SK-N-SH (cell line): Measurements from ENCODE around the gene TMTC4. TPM values are rescaled to one million over a fixed set of nuclear protein-coding genes. Genes with fewer than 3 reads are reported as not detected.
A peak's percentile ranks its signal among the peaks of the same experiment; 100 is the strongest.

Source experiments
- CTCF ChIA-PET: fragments of 300-600, 350-600 bp; formaldehyde crosslinking; extraction: SDS; loops from one replicate; lab custom pipeline; 2021; lab: Yijun Ruan, JAX
- POLR2A ChIA-PET: fragments of 350-600 bp; sonication (Branson Sonifier 250); formaldehyde crosslinking; extraction: SDS; loops from one replicate; lab custom pipeline; 2020; ENCODE audit warnings: antibody characterized with exemption, inconsistent platforms; lab: Yijun Ruan, JAX
- DNase-seq: peaks from one replicate; pipeline ENCODE4 v3.0.0; 2012
- H2AFZ ChIP-seq: fragments of 200-600 bp; sonication (generic); 2 replicates; pipeline ENCODE4 v1.8.1; 2016; ENCODE audit warnings: antibody characterized with exemption, mild to moderate bottlenecking, low read depth
- H3F3A ChIP-seq: fragments of 200-600 bp; sonication (generic); replicated peaks from 2 replicates; pipeline ENCODE3; 2016; ENCODE audit warnings: antibody characterized with exemption, mild to moderate bottlenecking; ENCODE audit not compliant: insufficient read depth
- H3K27ac ChIP-seq, 2 experiments: fragments of 200-500 bp in 1 of 2; fragments of 200-600 bp in 1 of 2; sonication (Bioruptor generic) in 1 of 2; sonication (generic), shearing (Covaris generic) in 1 of 2; 2 replicates each; pipeline versions ENCODE4 v1.5.1 to v1.6.1; 2014 to 2016; ENCODE audit warnings: low read depth in 2 of 2, inconsistent platforms in 1 of 2, low read length in 1 of 2, mild to moderate bottlenecking in 1 of 2, mixed read lengths in 1 of 2
- H3K27me3 ChIP-seq: fragments of 200-600 bp; sonication (generic), shearing (Covaris generic); 2 replicates; pipeline ENCODE4 v1.6.1; 2016; ENCODE audit warnings: mixed run types; ENCODE audit not compliant: insufficient read depth
- H3K36me3 ChIP-seq, 2 experiments: fragments of 200-500 bp in 1 of 2; fragments of 200-600 bp in 1 of 2; sonication (Bioruptor generic) in 1 of 2; sonication (generic) in 1 of 2; replicated peaks in 1 of 2; 2 replicates each; pipeline versions ENCODE3 to v1.5.1; 2014 to 2016; ENCODE audit warnings: low read length in 1 of 2, mild to moderate bottlenecking in 1 of 2; ENCODE audit not compliant: insufficient read depth in 2 of 2, control insufficient read depth in 1 of 2
- H3K4me1 ChIP-seq, 2 experiments: fragments of 200-500 bp in 1 of 2; fragments of 200-600 bp in 1 of 2; sonication (Bioruptor generic) in 1 of 2; sonication (generic), shearing (Covaris generic) in 1 of 2; 2 replicates each; pipeline versions ENCODE4 v1.5.1 to v1.6.1; 2014 to 2016; ENCODE audit warnings: low read depth in 1 of 2, low read length in 1 of 2, mixed run types in 1 of 2; ENCODE audit not compliant: insufficient read depth in 2 of 2, control insufficient read depth in 1 of 2
- H3K4me2 ChIP-seq: fragments of 200-600 bp; sonication (generic), shearing (Covaris generic); 2 replicates; pipeline ENCODE4 v1.6.1; 2017; ENCODE audit warnings: mixed run types
- H3K4me3 ChIP-seq, 2 experiments: fragments of 200-500 bp in 1 of 2; fragments of 200-600 bp in 1 of 2; sonication (Bioruptor generic) in 1 of 2; sonication (generic), shearing (Covaris generic) in 1 of 2; 2 replicates each; pipeline versions ENCODE4 v1.5.1 to v1.8.1; 2014 to 2016; ENCODE audit warnings: low read depth in 2 of 2, inconsistent platforms in 1 of 2, low read length in 1 of 2, mild to moderate bottlenecking in 1 of 2, mixed read lengths in 1 of 2, moderate library complexity in 1 of 2
- H3K79me2 ChIP-seq: fragments of 200-600 bp; sonication (generic); 2 replicates; pipeline ENCODE4 v1.8.1; 2017; ENCODE audit warnings: mild to moderate bottlenecking; ENCODE audit not compliant: insufficient read depth
- H3K9ac ChIP-seq: fragments of 200-600 bp; sonication (generic); 2 replicates; pipeline ENCODE4 v1.6.1; 2017; ENCODE audit warnings: mixed run types
- H3K9me2 ChIP-seq: fragments of 200-600 bp; sonication (generic); 2 replicates; pipeline ENCODE4 v1.6.1; 2017; ENCODE audit warnings: mixed run types
- H3K9me3 ChIP-seq: fragments of 200-600 bp; sonication (generic); 2 replicates; pipeline ENCODE4 v1.6.1; 2017; ENCODE audit warnings: mixed run types, mild to moderate bottlenecking, moderate library complexity
- H4K20me1 ChIP-seq: fragments of 200-600 bp; sonication (generic); 2 replicates; pipeline ENCODE4 v1.6.1; 2017; ENCODE audit warnings: mild to moderate bottlenecking, mixed run types; ENCODE audit not compliant: insufficient read depth
- CHD2 ChIP-seq: fragments of 150-350 bp; IDR thresholded peaks from 2 replicates; pipeline ENCODE4 v1.6.1; 2018; ENCODE audit warnings: low read length; ENCODE audit not compliant: partially characterized antibody
- ELF1 ChIP-seq: IDR thresholded peaks from 2 replicates; pipeline ENCODE4 v1.4.0; 2012
- EP300 ChIP-seq, 2 experiments: IDR thresholded peaks; 2 replicates each; pipeline versions ENCODE4 v1.4.0 to v1.6.1; 2012; ENCODE audit warnings: borderline replicate concordance in 1 of 2, low read depth in 1 of 2, low read length in 1 of 2
- FOSL2 ChIP-seq: IDR thresholded peaks from 2 replicates; pipeline ENCODE4 v1.4.0; 2012; ENCODE audit warnings: low read depth, mild to moderate bottlenecking, moderate library complexity, borderline replicate concordance
- GATA2 ChIP-seq: sonication (generic); formaldehyde crosslinking; IDR thresholded peaks from 2 replicates; pipeline ENCODE4 v1.5.0; 2020; ENCODE audit warnings: mild to moderate bottlenecking, missing genetic modification reagents
- MXI1 ChIP-seq: IDR thresholded peaks from 2 replicates; pipeline ENCODE4 v1.6.1; 2012; ENCODE audit warnings: mild to moderate bottlenecking, low read depth, low read length, improper control_type of control experiment
- NFIC ChIP-seq: IDR thresholded peaks from 2 replicates; pipeline ENCODE4 v1.4.0; 2012; ENCODE audit warnings: borderline replicate concordance
- NRF1 ChIP-seq: IDR thresholded peaks from 2 replicates; pipeline ENCODE4 v1.6.1; 2012; ENCODE audit warnings: low read depth, mild to moderate bottlenecking, low read length
- RAD21 ChIP-seq: IDR thresholded peaks from 2 replicates; pipeline ENCODE4 v1.6.1; 2012; ENCODE audit warnings: mild to moderate bottlenecking, low read length
- SMC3 ChIP-seq: IDR thresholded peaks from 2 replicates; pipeline ENCODE4 v1.6.1; 2012; ENCODE audit warnings: low read depth, low read length, improper control_type of control experiment
- TAF1 ChIP-seq: IDR thresholded peaks from 2 replicates; pipeline ENCODE4 v1.6.1; 2012; ENCODE audit warnings: low read depth, mild to moderate bottlenecking, low read length, moderate library complexity, borderline replicate concordance
- TEAD4 ChIP-seq: IDR thresholded peaks from 2 replicates; pipeline ENCODE4 v1.4.0; 2012; ENCODE audit warnings: mild to moderate bottlenecking, borderline replicate concordance; ENCODE audit not compliant: insufficient read depth
- YY1 ChIP-seq: IDR thresholded peaks from 2 replicates; pipeline ENCODE4 v1.4.0; 2012; ENCODE audit warnings: low read depth, mild to moderate bottlenecking
- WGBS: methylation state at CpG from one replicate; pipeline ENCODE4 v1.1.6; 2017; ENCODE audit warnings: low lambda C conversion rate; 5-methylcytosine and 5-hydroxymethylcytosine counted together
- polyA plus RNA-seq, 3 experiments: library from polyadenylated mRNA; depleted of rRNA; stranded (reverse); fragments of >200 nt; gene quantifications; 2 replicates each; pipeline ENCODE4 v1.2.3, GENCODE V29; 2012
- TF ChIP-seq, protein P1 (sequence below): IDR thresholded peaks from 2 replicates; pipeline ENCODE4 v1.6.1; 2012; ENCODE audit warnings: mild to moderate bottlenecking, low read depth, low read length, moderate library complexity
- TF ChIP-seq, protein P2 (sequence below): IDR thresholded peaks from 2 replicates; pipeline ENCODE4 v1.4.0; 2012; ENCODE audit warnings: low read depth, borderline replicate concordance
- TF ChIP-seq, protein P3 (sequence below): IDR thresholded peaks from 2 replicates; pipeline ENCODE4; 2012
- TF ChIP-seq, protein P4 (sequence below): fragments of 150-350 bp; IDR thresholded peaks from 2 replicates; pipeline ENCODE4 v1.6.1; 2016; ENCODE audit warnings: mild to moderate bottlenecking, low read depth, low read length
- TF ChIP-seq, protein P5 (sequence below): IDR thresholded peaks from 2 replicates; pipeline ENCODE4 v1.4.0; 2012; ENCODE audit warnings: low read depth, borderline replicate concordance

Gene TMTC4
- polyA plus RNA-seq, 1 of the 3 experiments (the other 2 are of a cell fraction) = 22.3 TPM

DNA sequence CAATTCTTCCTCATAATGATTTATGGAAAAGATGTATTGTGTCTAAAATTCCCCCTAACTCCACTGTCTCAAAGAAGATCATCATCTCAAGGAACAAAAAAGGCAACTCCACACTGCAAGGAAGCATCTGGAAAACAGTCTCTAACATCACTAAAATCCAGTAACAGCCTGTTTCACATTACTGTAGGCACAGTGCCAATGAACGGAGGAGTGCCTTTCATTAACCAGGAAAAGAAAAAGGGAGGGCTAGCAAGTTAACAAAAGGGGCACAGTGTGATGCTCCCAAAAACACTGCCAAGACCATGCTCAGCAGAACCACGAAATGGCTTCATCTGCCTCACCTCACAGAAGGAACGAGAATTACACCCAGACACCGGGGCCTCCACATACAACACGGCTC is 8.5 kb downstream of the TMTC4 start:
- POLR2A ChIA-PET = no interaction called here
- Histone ChIP-seq H3K27me3 (no peaks in the 10 kb centered on the region), H3K9me3 (no peaks in the 10 kb centered on the region), H3K4me3 (no peak overlapping the region)
- no peak for TF ChIP-seq NRF1
- TF ChIP-seq CHD2 = peak; percentile 48
- 0 out of 4 replicates have a peak, but pooled peaks of 1 of the 2 experiments have one; percentile 22 for TF ChIP-seq EP300 (IDR thresholded peaks at IDR 0.05; ENCODE audit: borderline replicate concordance in 1 of 2, low read depth in 1 of 2, low read length in 1 of 2)
- TF ChIP-seq, all 33 proteins: peak for 2
- DNase-seq = peak; percentile 64
- Histone ChIP-seq H3K9ac (no peak overlapping the region), H3K4me2 (no peak overlapping the region), H3K79me2 (peaks cover 15% of the 10 kb centered on the region; the same call in 1 of the 2 replicates), H2AFZ (no peak overlapping the region), H3K9me2 (no peaks in the 10 kb centered on the region), H3K36me3 (peaks cover 18 to 66% of the 10 kb centered on the region in 2 experiments), H3K27ac (peak overlapping the region in 1 of 2 experiments; percentile 7; a peak in 1 of 4 replicates), H3F3A (no peaks in the 10 kb centered on the region), H3K4me1 (peaks cover 3 to 11% of the 10 kb centered on the region in 2 experiments; a peak in 2 of 4 replicates), H4K20me1 (no peaks in the 10 kb centered on the region)
- CTCF ChIA-PET = interaction anchor here (1.2 kb wide), 1 partner anchor 20 kb away, joined by 3 read pairs; no protein-coding TSS in a partner anchor
- WGBS = 82% methylated on average over 5 of the region's 5 CpGs

DNA sequence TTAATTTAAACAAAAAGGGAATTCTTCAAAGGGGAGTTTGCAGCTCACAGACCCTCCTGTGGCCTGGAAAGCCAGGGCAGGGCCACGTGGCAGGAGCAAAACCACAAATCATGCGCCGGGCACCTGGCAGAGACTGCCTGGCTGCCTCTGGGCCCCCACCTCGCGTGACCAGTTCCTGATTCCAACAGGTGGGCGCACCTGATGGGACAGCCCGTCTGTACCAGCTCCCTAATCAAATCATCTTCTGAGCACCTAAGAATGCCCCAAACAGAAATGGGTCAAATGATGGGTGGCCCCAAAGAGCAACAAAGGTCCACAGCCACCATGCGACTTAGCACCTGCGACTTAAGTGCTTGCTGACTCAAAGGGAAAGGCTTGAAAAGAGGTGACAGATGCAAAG is 9.2 kb downstream of the TMTC4 start:
- ChIA-PET POLR2A (no interaction called here), CTCF (interaction anchor here (0.6 to 1.3 kb wide), 2 partner anchors 93 to 150 kb away, joined by 3 to 4 read pairs; no protein-coding TSS in a partner anchor)
- Histone ChIP-seq H4K20me1 (no peaks in the 10 kb centered on the region), H3K9ac (no peak overlapping the region), H3K9me3 (no peaks in the 10 kb centered on the region), H3K4me3 (no peak overlapping the region), H2AFZ (no peak overlapping the region), H3K27me3 (no peaks in the 10 kb centered on the region), H3K27ac (no peak overlapping the region; a peak in 1 of 4 replicates), H3K79me2 (0 out of 2 replicates have a peak, but pooled peaks cover 8% of the 10 kb centered on the region), H3K9me2 (no peaks in the 10 kb centered on the region), H3K4me2 (no peak overlapping the region), H3K4me1 (peaks cover 3 to 11% of the 10 kb centered on the region in 2 experiments; a peak in 2 of 4 replicates), H3F3A (no peaks in the 10 kb centered on the region), H3K36me3 (peaks cover 18 to 69% of the 10 kb centered on the region in 2 experiments)
- no peak for DNase-seq
- 90% methylated on average over 9 of the region's 9 CpGs for WGBS
- no peak for TF ChIP-seq SMC3
- no peak for TF ChIP-seq GATA2 (CRISPR knock-in tag)
- no peak for TF ChIP-seq TEAD4
- no peak for TF ChIP-seq YY1
- TF ChIP-seq, protein P1, sequence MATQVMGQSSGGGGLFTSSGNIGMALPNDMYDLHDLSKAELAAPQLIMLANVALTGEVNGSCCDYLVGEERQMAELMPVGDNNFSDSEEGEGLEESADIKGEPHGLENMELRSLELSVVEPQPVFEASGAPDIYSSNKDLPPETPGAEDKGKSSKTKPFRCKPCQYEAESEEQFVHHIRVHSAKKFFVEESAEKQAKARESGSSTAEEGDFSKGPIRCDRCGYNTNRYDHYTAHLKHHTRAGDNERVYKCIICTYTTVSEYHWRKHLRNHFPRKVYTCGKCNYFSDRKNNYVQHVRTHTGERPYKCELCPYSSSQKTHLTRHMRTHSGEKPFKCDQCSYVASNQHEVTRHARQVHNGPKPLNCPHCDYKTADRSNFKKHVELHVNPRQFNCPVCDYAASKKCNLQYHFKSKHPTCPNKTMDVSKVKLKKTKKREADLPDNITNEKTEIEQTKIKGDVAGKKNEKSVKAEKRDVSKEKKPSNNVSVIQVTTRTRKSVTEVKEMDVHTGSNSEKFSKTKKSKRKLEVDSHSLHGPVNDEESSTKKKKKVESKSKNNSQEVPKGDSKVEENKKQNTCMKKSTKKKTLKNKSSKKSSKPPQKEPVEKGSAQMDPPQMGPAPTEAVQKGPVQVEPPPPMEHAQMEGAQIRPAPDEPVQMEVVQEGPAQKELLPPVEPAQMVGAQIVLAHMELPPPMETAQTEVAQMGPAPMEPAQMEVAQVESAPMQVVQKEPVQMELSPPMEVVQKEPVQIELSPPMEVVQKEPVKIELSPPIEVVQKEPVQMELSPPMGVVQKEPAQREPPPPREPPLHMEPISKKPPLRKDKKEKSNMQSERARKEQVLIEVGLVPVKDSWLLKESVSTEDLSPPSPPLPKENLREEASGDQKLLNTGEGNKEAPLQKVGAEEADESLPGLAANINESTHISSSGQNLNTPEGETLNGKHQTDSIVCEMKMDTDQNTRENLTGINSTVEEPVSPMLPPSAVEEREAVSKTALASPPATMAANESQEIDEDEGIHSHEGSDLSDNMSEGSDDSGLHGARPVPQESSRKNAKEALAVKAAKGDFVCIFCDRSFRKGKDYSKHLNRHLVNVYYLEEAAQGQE = no peak
- TF ChIP-seq EP300 (IDR thresholded peaks at IDR 0.05; ENCODE audit: borderline replicate concordance in 1 of 2, low read depth in 1 of 2, low read length in 1 of 2) = no peak
- no peak for TF ChIP-seq NRF1
- TF ChIP-seq, protein P2, sequence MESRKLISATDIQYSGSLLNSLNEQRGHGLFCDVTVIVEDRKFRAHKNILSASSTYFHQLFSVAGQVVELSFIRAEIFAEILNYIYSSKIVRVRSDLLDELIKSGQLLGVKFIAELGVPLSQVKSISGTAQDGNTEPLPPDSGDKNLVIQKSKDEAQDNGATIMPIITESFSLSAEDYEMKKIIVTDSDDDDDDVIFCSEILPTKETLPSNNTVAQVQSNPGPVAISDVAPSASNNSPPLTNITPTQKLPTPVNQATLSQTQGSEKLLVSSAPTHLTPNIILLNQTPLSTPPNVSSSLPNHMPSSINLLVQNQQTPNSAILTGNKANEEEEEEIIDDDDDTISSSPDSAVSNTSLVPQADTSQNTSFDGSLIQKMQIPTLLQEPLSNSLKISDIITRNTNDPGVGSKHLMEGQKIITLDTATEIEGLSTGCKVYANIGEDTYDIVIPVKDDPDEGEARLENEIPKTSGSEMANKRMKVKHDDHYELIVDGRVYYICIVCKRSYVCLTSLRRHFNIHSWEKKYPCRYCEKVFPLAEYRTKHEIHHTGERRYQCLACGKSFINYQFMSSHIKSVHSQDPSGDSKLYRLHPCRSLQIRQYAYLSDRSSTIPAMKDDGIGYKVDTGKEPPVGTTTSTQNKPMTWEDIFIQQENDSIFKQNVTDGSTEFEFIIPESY = no peak
- TF ChIP-seq, protein P3, sequence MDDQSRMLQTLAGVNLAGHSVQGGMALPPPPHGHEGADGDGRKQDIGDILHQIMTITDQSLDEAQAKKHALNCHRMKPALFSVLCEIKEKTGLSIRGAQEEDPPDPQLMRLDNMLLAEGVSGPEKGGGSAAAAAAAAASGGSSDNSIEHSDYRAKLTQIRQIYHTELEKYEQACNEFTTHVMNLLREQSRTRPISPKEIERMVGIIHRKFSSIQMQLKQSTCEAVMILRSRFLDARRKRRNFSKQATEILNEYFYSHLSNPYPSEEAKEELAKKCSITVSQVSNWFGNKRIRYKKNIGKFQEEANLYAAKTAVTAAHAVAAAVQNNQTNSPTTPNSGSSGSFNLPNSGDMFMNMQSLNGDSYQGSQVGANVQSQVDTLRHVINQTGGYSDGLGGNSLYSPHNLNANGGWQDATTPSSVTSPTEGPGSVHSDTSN = no peak
- no peak for TF ChIP-seq NFIC
- no peak for TF ChIP-seq TAF1
- no peak for TF ChIP-seq RAD21
- no peak for TF ChIP-seq MXI1
- TF ChIP-seq, protein P4, sequence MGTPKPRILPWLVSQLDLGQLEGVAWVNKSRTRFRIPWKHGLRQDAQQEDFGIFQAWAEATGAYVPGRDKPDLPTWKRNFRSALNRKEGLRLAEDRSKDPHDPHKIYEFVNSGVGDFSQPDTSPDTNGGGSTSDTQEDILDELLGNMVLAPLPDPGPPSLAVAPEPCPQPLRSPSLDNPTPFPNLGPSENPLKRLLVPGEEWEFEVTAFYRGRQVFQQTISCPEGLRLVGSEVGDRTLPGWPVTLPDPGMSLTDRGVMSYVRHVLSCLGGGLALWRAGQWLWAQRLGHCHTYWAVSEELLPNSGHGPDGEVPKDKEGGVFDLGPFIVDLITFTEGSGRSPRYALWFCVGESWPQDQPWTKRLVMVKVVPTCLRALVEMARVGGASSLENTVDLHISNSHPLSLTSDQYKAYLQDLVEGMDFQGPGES = no peak
- no peak for TF ChIP-seq ELF1
- TF ChIP-seq, protein P5, sequence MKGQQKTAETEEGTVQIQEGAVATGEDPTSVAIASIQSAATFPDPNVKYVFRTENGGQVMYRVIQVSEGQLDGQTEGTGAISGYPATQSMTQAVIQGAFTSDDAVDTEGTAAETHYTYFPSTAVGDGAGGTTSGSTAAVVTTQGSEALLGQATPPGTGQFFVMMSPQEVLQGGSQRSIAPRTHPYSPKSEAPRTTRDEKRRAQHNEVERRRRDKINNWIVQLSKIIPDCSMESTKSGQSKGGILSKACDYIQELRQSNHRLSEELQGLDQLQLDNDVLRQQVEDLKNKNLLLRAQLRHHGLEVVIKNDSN = no peak
- TF ChIP-seq FOSL2 = no peak
